ENCODE results near the gene WDR48. TPM values are rescaled to one million over a fixed set of nuclear protein-coding genes. Genes with fewer than 3 reads are reported as not detected.

Gene WDR48
- total RNA-seq, 4 donors from 2014 or later, result 21.6 to 41.1 (median 28.5) TPM

GRCh38 chr3:39065197-39065596, 13.4 kb downstream of the WDR48 start:
- no peak overlapping the region for H3K4me3 ChIP-seq (ENCODE audit: low read depth, poor library complexity, severe bottlenecking)
- TF ChIP-seq, protein P1, sequence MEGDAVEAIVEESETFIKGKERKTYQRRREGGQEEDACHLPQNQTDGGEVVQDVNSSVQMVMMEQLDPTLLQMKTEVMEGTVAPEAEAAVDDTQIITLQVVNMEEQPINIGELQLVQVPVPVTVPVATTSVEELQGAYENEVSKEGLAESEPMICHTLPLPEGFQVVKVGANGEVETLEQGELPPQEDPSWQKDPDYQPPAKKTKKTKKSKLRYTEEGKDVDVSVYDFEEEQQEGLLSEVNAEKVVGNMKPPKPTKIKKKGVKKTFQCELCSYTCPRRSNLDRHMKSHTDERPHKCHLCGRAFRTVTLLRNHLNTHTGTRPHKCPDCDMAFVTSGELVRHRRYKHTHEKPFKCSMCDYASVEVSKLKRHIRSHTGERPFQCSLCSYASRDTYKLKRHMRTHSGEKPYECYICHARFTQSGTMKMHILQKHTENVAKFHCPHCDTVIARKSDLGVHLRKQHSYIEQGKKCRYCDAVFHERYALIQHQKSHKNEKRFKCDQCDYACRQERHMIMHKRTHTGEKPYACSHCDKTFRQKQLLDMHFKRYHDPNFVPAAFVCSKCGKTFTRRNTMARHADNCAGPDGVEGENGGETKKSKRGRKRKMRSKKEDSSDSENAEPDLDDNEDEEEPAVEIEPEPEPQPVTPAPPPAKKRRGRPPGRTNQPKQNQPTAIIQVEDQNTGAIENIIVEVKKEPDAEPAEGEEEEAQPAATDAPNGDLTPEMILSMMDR (IDR thresholded peaks at IDR 0.05), result no peak
- TF ChIP-seq POLR2A (IDR thresholded peaks at IDR 0.05), result no peak
- DNase-seq (ENCODE audit: low spot score in 2 of 2), result no peak
- 26 to 50% methylated on average over 1 of the region's 1 CpG for WGBS, 2 donors
- intact Hi-C loops (cut with DNase I; ENCODE audit: low total_unique reads), result no loop called here

GRCh38 chr3:39067286-39067685, 15.5 kb downstream of the WDR48 start:
- DNase-seq (ENCODE audit: low spot score in 2 of 2), result no peak
- no peak overlapping the region for H3K4me3 ChIP-seq (ENCODE audit: low read depth, poor library complexity, severe bottlenecking)
- 29 to 32% methylated on average over 1 of the region's 1 CpG for WGBS, 2 donors
- intact Hi-C loops (cut with DNase I; ENCODE audit: low total_unique reads), result no loop called here
- TF ChIP-seq, protein P1 (IDR thresholded peaks at IDR 0.05), result no peak
- no peak for TF ChIP-seq POLR2A (IDR thresholded peaks at IDR 0.05)

- intact Hi-C loops (cut with DNase I; ENCODE audit: low total_unique reads), result no loop called here
- DNase-seq (ENCODE audit: low spot score in 2 of 2), result no peak
- TF ChIP-seq, protein P1 (IDR thresholded peaks at IDR 0.05), result no peak
- no peak for TF ChIP-seq POLR2A (IDR thresholded peaks at IDR 0.05)
- 65 to 75% methylated on average over 3 of the region's 3 CpGs for WGBS, 2 donors
- no peak overlapping the region for H3K4me3 ChIP-seq (ENCODE audit: low read depth, poor library complexity, severe bottlenecking)
Measured at GRCh38 chr3:39068556-39068955, 16.7 kb downstream of the WDR48 start.

GRCh38 chr3:39075910-39076309, 24.1 kb downstream of the WDR48 start:
- 94% methylated on average over 10 of the region's 10 CpGs for whole genome bisulfite sequencing, 2 donors
- no peak overlapping the region for H3K4me3 ChIP-seq (ENCODE audit: low read depth, poor library complexity, severe bottlenecking)
- no peak for DNase-seq (ENCODE audit: low spot score in 2 of 2)
- TF ChIP-seq, protein P1 (IDR thresholded peaks at IDR 0.05), result no peak
- TF ChIP-seq POLR2A (IDR thresholded peaks at IDR 0.05), result no peak
- intact Hi-C loops (cut with DNase I; ENCODE audit: low total_unique reads), result no loop called here

GRCh38 chr3:39079530-39079929, 27.7 kb downstream of the WDR48 start:
- TF ChIP-seq POLR2A (IDR thresholded peaks at IDR 0.05), result no peak
- TF ChIP-seq, protein P1 (IDR thresholded peaks at IDR 0.05), result no peak
- no peak for DNase-seq (ENCODE audit: low spot score in 2 of 2)
- H3K4me3 ChIP-seq (ENCODE audit: low read depth, poor library complexity, severe bottlenecking), result no peak overlapping the region
- intact Hi-C loops (cut with DNase I; ENCODE audit: low total_unique reads), result no loop called here

DNA sequence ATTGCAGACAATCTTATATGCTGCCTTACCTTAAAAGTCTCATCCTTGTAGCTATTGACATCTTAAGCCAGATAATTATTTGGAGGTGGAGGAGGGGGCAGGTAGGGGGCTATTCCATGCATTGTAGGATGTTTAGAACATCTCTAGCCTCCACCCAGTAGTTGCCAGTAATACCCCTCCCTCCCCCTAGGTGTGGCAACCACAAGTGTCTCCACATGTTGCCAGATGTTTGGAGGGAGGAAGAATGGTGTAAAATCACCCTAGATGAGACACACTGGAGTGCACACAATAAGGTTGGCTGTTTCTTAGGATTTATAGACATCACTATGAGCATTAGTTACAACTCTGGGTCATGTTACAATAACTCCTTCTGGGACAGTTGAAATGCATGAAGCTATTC, 28.2 kb downstream of the WDR48 start:
- DNase-seq (ENCODE audit: low spot score in 2 of 2), result no peak
- intact Hi-C loops (cut with DNase I; ENCODE audit: low total_unique reads), result no loop called here
- TF ChIP-seq POLR2A (IDR thresholded peaks at IDR 0.05), result no peak
- TF ChIP-seq, protein P1 (IDR thresholded peaks at IDR 0.05), result no peak
- H3K4me3 ChIP-seq (ENCODE audit: low read depth, poor library complexity, severe bottlenecking), result no peak overlapping the region

Measured in lower leg skin (tissue), 4 donors.